HepG2 (cell line): ENCODE data around the gene SYNE1. TPM values are rescaled to one million over a fixed set of nuclear protein-coding genes. Genes with fewer than 3 reads are reported as not detected.

Experiments used
- ATAC-seq: fragments of 200-7000 bp; cut with Tn5 transposase; 3 replicates; pipeline ENCODE4 v1.9.1; 2020; ENCODE audit warnings: mild to moderate bottlenecking, moderate library complexity
- BruUV-seq: library from RNA; stranded (reverse); fragments of 400-500 nt; replicated peaks from 2 replicates; lab custom pipeline; 2021; lab: Mats Ljungman, UMichigan
- CTCF ChIA-PET: fragments of 300-600 bp; formaldehyde crosslinking; extraction: SDS; loops from one replicate; lab custom pipeline; 2021; ENCODE audit warnings: low total read pairs, inconsistent platforms, low intra/inter-chr PET ratio; lab: Yijun Ruan, JAX
- POLR2A ChIA-PET: fragments of 350-600 bp; sonication (Branson Sonifier 250); formaldehyde crosslinking; loops from one replicate; lab custom pipeline; 2020; ENCODE audit warnings: antibody characterized with exemption, inconsistent platforms; lab: Yijun Ruan, JAX
- DNase-seq: peaks from one replicate; pipeline ENCODE4 v3.0.0-alpha.2; 2015; ENCODE audit warnings: low spot score
- FAIRE-seq: peaks from 3 replicates; lab custom pipeline; 2011; peaks lifted over from hg19 to GRCh38; lab: Jason Lieb, UNC
- H2AFZ ChIP-seq: one replicate; pipeline ENCODE4 v1.6.1; 2011; ENCODE audit warnings: low read length, inconsistent platforms
- H3K27ac ChIP-seq: fragments of 300-600 bp; 3 replicates; pipeline ENCODE4 v1.8.0; 2011; ENCODE audit warnings: mixed run types, mild to moderate bottlenecking, mixed read lengths, low read length, inconsistent platforms; ENCODE audit not compliant: insufficient read depth; ENCODE audit errors: extremely low read length
- H3K27me3 ChIP-seq, 2 experiments: fragments of 200-600 bp in 1 of 2; 2 replicates in 1 of 2; 3 replicates in 1 of 2; pipeline versions ENCODE4 v1.6.0 to v1.8.0; 2011; ENCODE audit warnings: low read length in 2 of 2, mild to moderate bottlenecking in 2 of 2, moderate library complexity in 2 of 2, inconsistent platforms in 1 of 2; ENCODE audit not compliant: insufficient read depth in 2 of 2, control insufficient read depth in 1 of 2
- H3K36me3 ChIP-seq, 2 experiments: fragments of 200-600 bp in 1 of 2; replicated peaks in 1 of 2; 2 replicates in 1 of 2; 3 replicates in 1 of 2; pipeline versions ENCODE4 v1.5.1 to v1.8.0; 2011; ENCODE audit warnings: low read length in 2 of 2, inconsistent platforms in 1 of 2; ENCODE audit not compliant: insufficient read depth in 2 of 2, control insufficient read depth in 1 of 2
- H3K4me1 ChIP-seq: 2 replicates; pipeline ENCODE4 v1.5.1; 2012; ENCODE audit warnings: low read length, inconsistent platforms; ENCODE audit not compliant: insufficient read depth
- H3K4me2 ChIP-seq: 2 replicates; pipeline ENCODE4 v1.6.0; 2011; ENCODE audit warnings: low read depth, low read length, inconsistent platforms
- H3K4me3 ChIP-seq, 3 experiments: fragments of 200-600 bp in 1 of 3; sonication (generic), shearing (Covaris generic) in 1 of 3; replicated peaks in 1 of 3; 2 replicates each; pipeline ENCODE4 v1.5.1; 2011 to 2016; ENCODE audit warnings: low read length in 3 of 3, inconsistent platforms in 2 of 3, low read depth in 2 of 3, mild to moderate bottlenecking in 2 of 3, control low read depth in 1 of 3, mixed read lengths in 1 of 3; ENCODE audit not compliant: insufficient read depth in 1 of 3
- H3K79me2 ChIP-seq: one replicate; pipeline ENCODE4 v1.6.1; 2011; ENCODE audit warnings: low read length, inconsistent platforms; ENCODE audit not compliant: insufficient read depth
- H3K9ac ChIP-seq: 2 replicates; pipeline ENCODE4 v1.6.0; 2011; ENCODE audit warnings: mild to moderate bottlenecking, low read depth, low read length, inconsistent platforms; ENCODE audit not compliant: insufficient read depth
- H3K9me3 ChIP-seq: 2 replicates; pipeline ENCODE4 v1.5.1; 2012; ENCODE audit warnings: mild to moderate bottlenecking, low read length
- H4K20me1 ChIP-seq: 2 replicates; pipeline ENCODE4 v1.6.0; 2011; ENCODE audit warnings: inconsistent platforms, mild to moderate bottlenecking, low read length, moderate library complexity; ENCODE audit not compliant: insufficient read depth
- HNRNPUL1 ChIP-seq: fragments of 200-400 bp; formaldehyde crosslinking; IDR thresholded peaks from 2 replicates; pipeline ENCODE4 v1.6.1; 2017; ENCODE audit warnings: low read depth, mild to moderate bottlenecking, low read length, moderate library complexity
- MTA3 ChIP-seq: sonication (generic); formaldehyde crosslinking; IDR thresholded peaks from 2 replicates; pipeline ENCODE4 v1.4.0; 2020; ENCODE audit warnings: missing genetic modification reagents
- STAT6 ChIP-seq: sonication (generic); formaldehyde crosslinking; IDR thresholded peaks from 2 replicates; pipeline ENCODE4 v1.4.0; 2020; ENCODE audit warnings: missing genetic modification reagents, mild to moderate bottlenecking, borderline replicate concordance
- ZNF407 ChIP-seq: sonication (generic); formaldehyde crosslinking; IDR thresholded peaks from one replicate; pipeline ENCODE4 v1.5.1; 2020; ENCODE audit warnings: mild to moderate bottlenecking, missing genetic modification reagents; ENCODE audit errors: not compliant biosample characterization
- ZNF468 ChIP-seq: sonication (generic); formaldehyde crosslinking; IDR thresholded peaks from 2 replicates; pipeline ENCODE4 v1.8.0; 2022; ENCODE audit warnings: mild to moderate bottlenecking, moderate library complexity, missing genetic modification reagents
- ZNF780A ChIP-seq: sonication (generic); formaldehyde crosslinking; IDR thresholded peaks from 2 replicates; pipeline ENCODE4 v1.8.0; 2022; ENCODE audit warnings: mild to moderate bottlenecking, missing genetic modification reagents, moderate library complexity
- WGBS: methylation state at CpG from one replicate; pipeline ENCODE4 v1.1.6; 2017; ENCODE audit warnings: low lambda C conversion rate; 5-methylcytosine and 5-hydroxymethylcytosine counted together
- in situ Hi-C: cut with HindIII; loops from 2 replicates; pipeline ENCODE4 v1.10.0; 2017; ENCODE audit warnings: low pct_unique_long_range_greater_than_20kb; ENCODE audit not compliant: extremely low pct_ligation_motif_present
- intact Hi-C: fragments of 100-400 bp; cut with micrococcal nuclease; formaldehyde crosslinking; loops from one replicate; pipeline ENCODE4 v1.10.0; 2022; ENCODE audit not compliant: unreplicated experiment
- polyA plus RNA-seq, 8 experiments: library from polyadenylated mRNA; depleted of rRNA in 3 of 8; stranded (reverse) in 7 of 8; unstranded in 1 of 8; fragments of >200 nt; fragmentation: Illumina TruSeq in 4 of 8; extraction: Trizol in 4 of 8; gene quantifications; 2 replicates each; pipeline versions ENCODE4 v1.2.1 to v1.2.3, GENCODE V29; 2011 to 2016; ENCODE audit warnings: low read depth in 4 of 8, missing spikeins in 1 of 8, mixed read lengths in 1 of 8; ENCODE audit not compliant: insufficient read depth in 1 of 8
- total RNA-seq, 5 experiments: library from RNA; depleted of rRNA; stranded (reverse); fragments of >200 nt; fragmentation: Illumina TruSeq; extraction: Trizol; gene quantifications; 2 replicates each; pipeline ENCODE4 v1.2.3, GENCODE V29; 2016; ENCODE audit warnings: low read depth in 1 of 5

The SYNE1 gene
- total and polyA plus RNA-seq, 2 of the 13 experiments (the other 11 are each of a cell fraction or from before 2014, with no cell fraction given), result 5.5 to 15.9 TPM

GRCh38 chr6:152394303-152394702, 242.9 kb downstream of the SYNE1 start (continued):
- TF ChIP-seq ZNF407 (CRISPR knock-in tag), result no peak
- TF ChIP-seq ZNF780A (CRISPR knock-in tag), result no peak

- intact Hi-C loops, result no loop called here
- 7% methylated on average over 6 of the region's 6 CpGs for WGBS
- no peak for ATAC-seq
- TF ChIP-seq ZNF468 (CRISPR knock-in tag), result no peak
- no peak for TF ChIP-seq STAT6 (CRISPR knock-in tag)
- TF ChIP-seq HNRNPUL1, result no peak
- no peak for TF ChIP-seq MTA3 (CRISPR knock-in tag)
These were observed 245.8 kb downstream of the SYNE1 start for GRCh38 chr6:152391179-152391880.

More at GRCh38 chr6:152391179-152391880, 245.8 kb downstream of the SYNE1 start:
- no peaks in the 10 kb centered on the region for H4K20me1 ChIP-seq
- ChIA-PET CTCF (no interaction called here), POLR2A (no interaction called here)
- H3K9ac ChIP-seq, result no peak overlapping the region
- no peaks in the 10 kb centered on the region for H3K36me3 ChIP-seq
- H3K27ac ChIP-seq, result no peak overlapping the region
- no peaks in the 10 kb centered on the region for H3K4me1 ChIP-seq
- no peaks in the 10 kb centered on the region for H3K9me3 ChIP-seq
- in situ Hi-C loops, result no loop called here
- no peak overlapping the region for H3K4me2 ChIP-seq
- no TSS peak for BruUV-seq
- DNase-seq (no peak), FAIRE-seq (no peak)
- H2AFZ ChIP-seq, result no peak overlapping the region
- no peaks in the 10 kb centered on the region for H3K79me2 ChIP-seq
- H3K27me3 ChIP-seq, result 0 out of 5 replicates have a peak, but pooled peaks cover 0 to 11% of the 10 kb centered on the region in 2 experiments
- H3K4me3 ChIP-seq, result no peak overlapping the region
